ENCODE data around the gene EMILIN1. TPM values are rescaled to one million over a fixed set of nuclear protein-coding genes. Genes with fewer than 3 reads are reported as not detected.

EMILIN1 gene
- total and polyA plus RNA-seq, 2 of the 8 experiments (the other 6 are each of a cell fraction or from before 2014, with no cell fraction given) = 1.9 to 3.0 TPM

- no peak overlapping the region for H2BK20ac ChIP-seq (ENCODE audit: low read length)
- no peak overlapping the region for H3K18ac ChIP-seq (ENCODE audit: extremely low read depth, low read length)
- WGBS, 2 experiments (ENCODE audit: extremely low coverage in 1 of 2, insufficient coverage in 1 of 2, insufficient read length in 1 of 2, insufficient replicate concordance in 2 of 2, low coverage in 1 of 2, low lambda C conversion rate in 2 of 2, missing lambda C conversion rate in 1 of 2) = 80% methylated on average over 6 of the region's 6 CpGs; no CpG with 5 or more reads in 1 of the 2 experiments
- H3K79me1 ChIP-seq (ENCODE audit: low read depth, low read length) = no peaks in the 10 kb centered on the region; the same call in 1 of the 2 replicates
- H3K23me2 ChIP-seq (ENCODE audit: low read depth, low read length) = no peaks in the 10 kb centered on the region
- H4K91ac ChIP-seq (replicated peaks; ENCODE audit: insufficient read length, low read length) = no peak overlapping the region
- H3K27ac ChIP-seq (ENCODE audit: low read depth, low read length) = no peak overlapping the region
- H2BK120ac ChIP-seq (replicated peaks; ENCODE audit: low read depth, low read length) = no peak overlapping the region
- ChIA-PET POLR2A (ENCODE audit: partially characterized antibody) (interaction anchor here (1.1 to 1.5 kb wide), 3 partner anchors 21 to 129 kb away, joined by 3 to 6 read pairs (median 4); no protein-coding TSS in a partner anchor), CTCF (ENCODE audit: partially characterized antibody) (interaction anchor here (0.7 to 12.7 kb wide), 13 partner anchors 8 to 188 kb away, joined by 3 to 120 read pairs (median 4); partner anchors contain the start of gene PREB)
- H3K4me3 ChIP-seq (ENCODE audit: extremely low read depth in 1 of 4, insufficient read depth in 2 of 4, low read depth in 3 of 4, low read length in 4 of 4) = no peak overlapping the region
- H2BK12ac ChIP-seq (ENCODE audit: low read depth, low read length) = no peak overlapping the region
- no peak overlapping the region for H4K5ac ChIP-seq (ENCODE audit: insufficient read length, low read depth, low read length)
- no peak for FAIRE-seq
- H2AK5ac ChIP-seq (ENCODE audit: low read depth, low read length) = no peak overlapping the region
- DNase-seq (ENCODE audit: low read depth in 1 of 2, low spot score in 2 of 2) = no peak
- H2BK5ac ChIP-seq (ENCODE audit: low read depth, low read length) = no peak overlapping the region
- no peaks in the 10 kb centered on the region for H3K27me3 ChIP-seq (replicated peaks in 1 of 4; ENCODE audit: control insufficient read depth in 3 of 4, extremely low read depth in 1 of 4, insufficient read depth in 3 of 4, low read length in 3 of 4)
- H3K4me2 ChIP-seq (ENCODE audit: insufficient read depth in 1 of 2, low read depth in 2 of 2, low read length in 2 of 2) = no peak overlapping the region
- no peak overlapping the region for H3K14ac ChIP-seq (ENCODE audit: insufficient read length)
- H3K9me3 ChIP-seq (ENCODE audit: insufficient read depth in 2 of 2, low read depth in 1 of 2, low read length in 1 of 2) = no peaks in the 10 kb centered on the region
- no peak overlapping the region for H2BK15ac ChIP-seq (ENCODE audit: low read length)
- TF ChIP-seq CEBPB (IDR thresholded peaks at IDR 0.05; ENCODE audit: low read depth, low read length) (no peak), RBBP5 (IDR thresholded peaks at IDR 0.05; ENCODE audit: borderline replicate concordance, low read depth, low read length) (no peak), HDAC6 (IDR thresholded peaks at IDR 0.05; ENCODE audit: low read depth, low read length) (no peak), JUN (IDR thresholded peaks at IDR 0.05; ENCODE audit: low read depth, low read length) (no peak), SP2 (IDR thresholded peaks at IDR 0.05; ENCODE audit: low read length) (no peak), CBX8 (IDR thresholded peaks at IDR 0.05; ENCODE audit: borderline replicate concordance, low read depth, low read length) (no peak), SAP30 (IDR thresholded peaks at IDR 0.05; ENCODE audit: insufficient read depth, insufficient replicate concordance, low read length) (no peak), E2F6 (IDR thresholded peaks at IDR 0.05) (no peak), SP1 (IDR thresholded peaks at IDR 0.05; ENCODE audit: low read depth, low read length) (no peak)
- no peak overlapping the region for H3K4ac ChIP-seq (replicated peaks; ENCODE audit: insufficient read length, low read depth, low read length)
- no peak overlapping the region for H3K23ac ChIP-seq (ENCODE audit: insufficient read length)
- no peak overlapping the region for H4K8ac ChIP-seq (ENCODE audit: extremely low read depth, insufficient read depth, low read length)
- no peak overlapping the region for H2AFZ ChIP-seq (ENCODE audit: low read length)
- H4K20me1 ChIP-seq (replicated peaks in 1 of 2; ENCODE audit: control insufficient read depth in 1 of 2, insufficient read depth in 2 of 2, low read length in 2 of 2) = peaks cover 1 to 6% of the 10 kb centered on the region in 2 experiments
- H3K4me1 ChIP-seq (replicated peaks in 1 of 4; ENCODE audit: control insufficient read depth in 3 of 4, insufficient read depth in 4 of 4, low read length in 3 of 4) = peaks cover 0 to 2% (median under 1%) of the 10 kb centered on the region in 4 experiments; a peak in 2 of 7 replicates
- H3K79me2 ChIP-seq (ENCODE audit: control insufficient read depth in 1 of 2, insufficient read depth in 2 of 2, low read length in 2 of 2) = no peaks in the 10 kb centered on the region
- no peaks in the 10 kb centered on the region for H3K36me3 ChIP-seq (ENCODE audit: control insufficient read depth in 2 of 4, insufficient read depth in 4 of 4, low read length in 3 of 4)
- H3K56ac ChIP-seq (replicated peaks; ENCODE audit: insufficient read length, low read depth, low read length) = no peak overlapping the region
- H3K9ac ChIP-seq (replicated peaks in 1 of 4; ENCODE audit: extremely low read depth in 1 of 4, low read depth in 3 of 4, low read length in 3 of 4) = no peak overlapping the region
Observed at GRCh38 chr2:27093430-27094352, 15.3 kb downstream of the EMILIN1 start.

Measured in H1 (cell line).